GM19324 (cell line): Measurements from ENCODE around the gene GPS1.

Experiments
- ATAC-seq: cut with Tn5 transposase; IDR thresholded peaks from one replicate; pipeline ENCODE4 v1.9.1; 2021; ENCODE audit warnings: mild to moderate bottlenecking, moderate library complexity; ENCODE audit not compliant: unreplicated experiment, low FRiP score

The GPS1 gene

GRCh38 chr17:82073446-82073845 is 21.7 kb downstream of the GPS1 start:
- no peak for ATAC-seq

GRCh38 chr17:82076018-82076784 is 24.5 kb downstream of the GPS1 start:
- ATAC-seq = no peak

- ATAC-seq = no peak
These were observed 25.3 kb downstream of the GPS1 start for GRCh38 chr17:82076785-82077591.

GRCh38 chr17:82077617-82078358 is 26.1 kb downstream of the GPS1 start:
- ATAC-seq = no peak

- no peak for ATAC-seq
These were observed 26.7 kb downstream of the GPS1 start for GRCh38 chr17:82078433-82078832.

- ATAC-seq = no peak
These were observed 27.4 kb downstream of the GPS1 start for GRCh38 chr17:82079001-82079677.

GRCh38 chr17:82080048-82080788 is 28.5 kb downstream of the GPS1 start:
- no peak for ATAC-seq

GRCh38 chr17:82080789-82081464 is 29.2 kb downstream of the GPS1 start:
- ATAC-seq = no peak

- no peak for ATAC-seq
These were observed 29.8 kb downstream of the GPS1 start for GRCh38 chr17:82081546-82081945.

- ATAC-seq = no peak
These were observed 30.3 kb downstream of the GPS1 start for GRCh38 chr17:82081966-82082365.

GRCh38 chr17:82082456-82082855 is 30.8 kb downstream of the GPS1 start:
- no peak for ATAC-seq

GRCh38 chr17:82083009-82083408 is 31.3 kb downstream of the GPS1 start:
- ATAC-seq = no peak

GRCh38 chr17:82083533-82084359 is 32.0 kb downstream of the GPS1 start:
- ATAC-seq = no peak

- no peak for ATAC-seq
These were observed 32.8 kb downstream of the GPS1 start for GRCh38 chr17:82084373-82085030.

GRCh38 chr17:82085031-82085861 is 33.5 kb downstream of the GPS1 start:
- no peak for ATAC-seq

GRCh38 chr17:82085931-82086764 is 34.5 kb downstream of the GPS1 start:
- no peak for ATAC-seq
